IMR-90 (cell line): ENCODE measurements around the gene DDX19B. TPM values are rescaled to one million over a fixed set of nuclear protein-coding genes. Genes with fewer than 3 reads are reported as not detected.
"Not testable (repeated sequence)": the region's sequence is repeated elsewhere in the genome, so short reads cannot be mapped to it uniquely, and the experiment has no call there.

ENCODE experiments used
- ATAC-seq: fragments of 200-7000 bp; cut with Tn5 transposase; 2 replicates; pipeline ENCODE4 v1.9.1; 2020; ENCODE audit warnings: low read depth, mild to moderate bottlenecking, moderate library complexity
- BruUV-seq: library from RNA; stranded (reverse); fragments of 400-500 nt; replicated peaks from 2 replicates; lab custom pipeline; 2021; lab: Mats Ljungman, UMichigan
- CTCF ChIA-PET: fragments of 300-600 bp; formaldehyde crosslinking; extraction: SDS; loops from one replicate; lab custom pipeline; 2021; ENCODE audit warnings: antibody characterized with exemption; lab: Yijun Ruan, JAX
- POLR2A ChIA-PET: fragments of 300-600 bp; sonication (Branson Sonifier 250); formaldehyde crosslinking; loops from one replicate; lab custom pipeline; 2022; ENCODE audit warnings: antibody characterized with exemption; ENCODE audit not compliant: unreplicated experiment; lab: Charles Lee
- DNase-seq: peaks from one replicate; pipeline ENCODE4 v3.0.0; 2013
- H2AFZ ChIP-seq: replicated peaks from 2 replicates; pipeline ENCODE3; 2013; ENCODE audit warnings: low read length, mild to moderate bottlenecking; ENCODE audit not compliant: poor library complexity
- H2AK5ac ChIP-seq: 2 replicates; pipeline ENCODE4 v1.6.1; 2013; ENCODE audit warnings: low read depth, low read length, inconsistent platforms
- H2AK9ac ChIP-seq: replicated peaks from 2 replicates; pipeline ENCODE3; 2013; ENCODE audit warnings: mild to moderate bottlenecking, low read depth, low read length, moderate library complexity; ENCODE audit not compliant: poor library complexity
- H2BK120ac ChIP-seq: 2 replicates; pipeline ENCODE4 v1.6.1; 2013; ENCODE audit warnings: low read depth, low read length, inconsistent platforms
- H2BK15ac ChIP-seq: 3 replicates; pipeline ENCODE4 v1.6.1; 2013; ENCODE audit warnings: low read depth, low read length, inconsistent platforms
- H2BK20ac ChIP-seq: 2 replicates; pipeline ENCODE4 v1.6.1; 2013; ENCODE audit warnings: low read depth, mild to moderate bottlenecking, inconsistent platforms, low read length, moderate library complexity
- H2BK5ac ChIP-seq: 2 replicates; pipeline ENCODE4 v1.6.1; 2013; ENCODE audit warnings: mild to moderate bottlenecking, low read depth, low read length, inconsistent platforms; ENCODE audit not compliant: poor library complexity, severe bottlenecking
- H3K14ac ChIP-seq: replicated peaks from 2 replicates; pipeline ENCODE4 v1.6.1; 2013; ENCODE audit warnings: low read depth, low read length, inconsistent platforms
- H3K18ac ChIP-seq: 2 replicates; pipeline ENCODE4 v1.6.1; 2013; ENCODE audit warnings: low read depth, low read length, control low read depth
- H3K23ac ChIP-seq: 2 replicates; pipeline ENCODE4 v1.6.1; 2013; ENCODE audit warnings: low read depth, low read length, inconsistent platforms
- H3K27ac ChIP-seq: 2 replicates; pipeline ENCODE4 v1.5.1; 2013; ENCODE audit warnings: mild to moderate bottlenecking, control low read depth, low read length; ENCODE audit not compliant: insufficient read depth
- H3K27me3 ChIP-seq: 2 replicates; pipeline ENCODE4 v1.6.1; 2013; ENCODE audit warnings: low read length; ENCODE audit not compliant: control insufficient read depth, insufficient read depth
- H3K36me3 ChIP-seq: 2 replicates; pipeline ENCODE4 v1.6.1; 2013; ENCODE audit warnings: low read length, mixed read lengths; ENCODE audit not compliant: control insufficient read depth, insufficient read depth
- H3K4ac ChIP-seq: 2 replicates; pipeline ENCODE4 v1.6.1; 2013; ENCODE audit warnings: low read depth, low read length, inconsistent platforms
- H3K4me1 ChIP-seq: 2 replicates; pipeline ENCODE4 v1.6.1; 2013; ENCODE audit warnings: low read length, mixed read lengths; ENCODE audit not compliant: control insufficient read depth, insufficient read depth
- H3K4me2 ChIP-seq: 2 replicates; pipeline ENCODE4 v1.6.1; 2013; ENCODE audit warnings: low read depth, mild to moderate bottlenecking, control low read depth, low read length, moderate library complexity
- H3K4me3 ChIP-seq: 2 replicates; pipeline ENCODE4 v1.5.1; 2013; ENCODE audit warnings: low read depth, mild to moderate bottlenecking, control low read depth, low read length, moderate library complexity; ENCODE audit not compliant: insufficient read depth
- H3K56ac ChIP-seq: 2 replicates; pipeline ENCODE4 v1.6.1; 2013; ENCODE audit warnings: low read length, inconsistent platforms; ENCODE audit not compliant: insufficient read depth; ENCODE audit errors: extremely low read depth
- H3K79me1 ChIP-seq, 2 experiments: 2 replicates each; pipeline ENCODE4 v1.6.1; 2013; ENCODE audit warnings: low read length in 2 of 2, inconsistent platforms in 1 of 2, low read depth in 1 of 2
- H3K9ac ChIP-seq: 2 replicates; pipeline ENCODE4 v1.6.1; 2013; ENCODE audit warnings: low read depth, low read length, control low read depth
- H3K9me1 ChIP-seq: 2 replicates; pipeline ENCODE4 v1.6.1; 2013; ENCODE audit warnings: low read length, inconsistent platforms; ENCODE audit not compliant: insufficient read depth
- H3K9me3 ChIP-seq: 2 replicates; pipeline ENCODE4 v1.6.1; 2013; ENCODE audit warnings: low read length; ENCODE audit not compliant: control insufficient read depth, insufficient read depth
- H4K20me1 ChIP-seq: 2 replicates; pipeline ENCODE4 v1.6.1; 2013; ENCODE audit warnings: low read length, inconsistent platforms; ENCODE audit not compliant: insufficient read depth
- H4K5ac ChIP-seq: 2 replicates; pipeline ENCODE4 v1.6.1; 2013; ENCODE audit warnings: mild to moderate bottlenecking, low read depth, low read length, control low read depth
- H4K8ac ChIP-seq, 2 experiments: 2 replicates each; pipeline ENCODE4 v1.6.1; 2013; ENCODE audit warnings: low read depth in 2 of 2, low read length in 2 of 2, control low read depth in 1 of 2, inconsistent platforms in 1 of 2
- H4K91ac ChIP-seq: 2 replicates; pipeline ENCODE4 v1.6.1; 2013; ENCODE audit warnings: low read depth, low read length, inconsistent platforms; ENCODE audit not compliant: insufficient read depth
- FOS ChIP-seq: fragments of 150-350 bp; IDR thresholded peaks from 2 replicates; pipeline ENCODE4 v1.6.1; 2016; ENCODE audit warnings: low read depth, low read length
- RAD21 ChIP-seq: IDR thresholded peaks from 2 replicates; pipeline ENCODE4 v1.6.1; 2012; ENCODE audit warnings: low read length, improper control_type of control experiment
- SMC3 ChIP-seq: fragments of 150-350 bp; IDR thresholded peaks from 2 replicates; pipeline ENCODE4 v1.6.1; 2016; ENCODE audit warnings: low read depth, mild to moderate bottlenecking, antibody characterized with exemption, low read length, moderate library complexity
- WGBS, 2 experiments: methylation state at CpG; one replicate each; pipeline versions ENCODE4 v1.1.5 to v1.1.7; 2013; ENCODE audit warnings: missing lambda C conversion rate in 2 of 2; ENCODE audit not compliant: insufficient read length in 1 of 2; ENCODE audit errors: extremely low coverage in 2 of 2; 5-methylcytosine and 5-hydroxymethylcytosine counted together
- dilution Hi-C: fragments of 300-500 bp; cut with HindIII; formaldehyde crosslinking; loops from one replicate; pipeline ENCODE4 v1.14.3; 2018; ENCODE audit warnings: low sequenced_read_pairs; ENCODE audit not compliant: unreplicated experiment
- in situ Hi-C: fragments of 300-500 bp; cut with MboI; formaldehyde crosslinking; loops from 3 replicates; pipeline ENCODE4 v1.14.3; 2019; ENCODE audit warnings: low sequenced_read_pairs, inconsistent platforms, mixed read lengths
- intact Hi-C: fragments of 100-400 bp; cut with micrococcal nuclease; formaldehyde crosslinking; loops from 2 replicates; pipeline ENCODE4 v1.10.0; 2022
- polyA plus RNA-seq, 3 experiments: library from polyadenylated mRNA; depleted of rRNA; stranded (reverse); fragments of >200 nt; gene quantifications; 2 replicates each; pipeline ENCODE4 v1.2.3, GENCODE V29; 2012; ENCODE audit warnings: low replicate concordance in 1 of 3
- total RNA-seq: library from RNA; depleted of rRNA; stranded (reverse); fragments of >200 nt; gene quantifications from 2 replicates; pipeline ENCODE4 v1.2.3, GENCODE V29; 2012
- TF ChIP-seq, protein P1 (sequence below): conservative IDR thresholded peaks from 2 replicates; pipeline ENCODE4 v1.5.1; 2012; ENCODE audit warnings: mild to moderate bottlenecking, low read depth, low read length, improper control_type of control experiment

Gene DDX19B
- total and polyA plus RNA-seq, 2 of the 4 experiments (the other 2 are of a cell fraction) = 33.3 to 41.0 TPM

- DNase-seq (peak; percentile 55), ATAC-seq (peak; percentile 88)
- ChIA-PET CTCF (interaction anchor here (0.6 to 1.3 kb wide), 3 partner anchors 10 to 24 kb away, joined by 3 to 4 read pairs (median 4); no protein-coding TSS in a partner anchor), POLR2A (no interaction called here)
- H3K56ac ChIP-seq = no peak overlapping the region
- no peak overlapping the region for H3K9ac ChIP-seq
- no peaks in the 10 kb centered on the region for H3K9me3 ChIP-seq
- H4K20me1 ChIP-seq = peaks cover 25% of the 10 kb centered on the region; the same call in 1 of the 2 replicates
- dilution Hi-C loops = no loop called here
- H4K5ac ChIP-seq = no peak overlapping the region
- no peak overlapping the region for H2AFZ ChIP-seq
- no peak overlapping the region for H2BK120ac ChIP-seq
- H3K4me3 ChIP-seq = no peak overlapping the region
- H2BK20ac ChIP-seq = no peak overlapping the region
- H3K23ac ChIP-seq = no peak overlapping the region
- H2BK5ac ChIP-seq = no peak overlapping the region
- no peaks in the 10 kb centered on the region for H3K27me3 ChIP-seq
- no peaks in the 10 kb centered on the region for H3K4me1 ChIP-seq
- no peaks in the 10 kb centered on the region for H3K9me1 ChIP-seq
- in situ Hi-C loops = no loop called here
- no peak overlapping the region for H2AK5ac ChIP-seq
- peaks cover 79% of the 10 kb centered on the region for H3K36me3 ChIP-seq
- no peak overlapping the region for H4K91ac ChIP-seq
- intact Hi-C loops = no loop called here
- no TSS peak for BruUV-seq
- 71% methylated on average over 4 of the region's 6 CpGs; no CpG with 5 or more reads in 1 of the 2 experiments for WGBS, 2 experiments
- no peak overlapping the region for H2AK9ac ChIP-seq
- no peak overlapping the region for H3K4me2 ChIP-seq
- H3K79me1 ChIP-seq = peaks cover 0 to 15% of the 10 kb centered on the region in 2 experiments; a peak in 2 of 4 replicates
- H3K4ac ChIP-seq = no peak overlapping the region
- TF ChIP-seq SMC3 = peak; percentile 49; the same call in 1 of the 2 replicates
- TF ChIP-seq RAD21 = peak; percentile 47
- TF ChIP-seq, protein P1, sequence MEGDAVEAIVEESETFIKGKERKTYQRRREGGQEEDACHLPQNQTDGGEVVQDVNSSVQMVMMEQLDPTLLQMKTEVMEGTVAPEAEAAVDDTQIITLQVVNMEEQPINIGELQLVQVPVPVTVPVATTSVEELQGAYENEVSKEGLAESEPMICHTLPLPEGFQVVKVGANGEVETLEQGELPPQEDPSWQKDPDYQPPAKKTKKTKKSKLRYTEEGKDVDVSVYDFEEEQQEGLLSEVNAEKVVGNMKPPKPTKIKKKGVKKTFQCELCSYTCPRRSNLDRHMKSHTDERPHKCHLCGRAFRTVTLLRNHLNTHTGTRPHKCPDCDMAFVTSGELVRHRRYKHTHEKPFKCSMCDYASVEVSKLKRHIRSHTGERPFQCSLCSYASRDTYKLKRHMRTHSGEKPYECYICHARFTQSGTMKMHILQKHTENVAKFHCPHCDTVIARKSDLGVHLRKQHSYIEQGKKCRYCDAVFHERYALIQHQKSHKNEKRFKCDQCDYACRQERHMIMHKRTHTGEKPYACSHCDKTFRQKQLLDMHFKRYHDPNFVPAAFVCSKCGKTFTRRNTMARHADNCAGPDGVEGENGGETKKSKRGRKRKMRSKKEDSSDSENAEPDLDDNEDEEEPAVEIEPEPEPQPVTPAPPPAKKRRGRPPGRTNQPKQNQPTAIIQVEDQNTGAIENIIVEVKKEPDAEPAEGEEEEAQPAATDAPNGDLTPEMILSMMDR = peak; percentile 51
- no peak for TF ChIP-seq FOS
- no peak overlapping the region for H4K8ac ChIP-seq
- no peak overlapping the region for H3K27ac ChIP-seq
- H3K18ac ChIP-seq = no peak overlapping the region
- H3K14ac ChIP-seq = no peak overlapping the region
- no peak overlapping the region for H2BK15ac ChIP-seq
Observed at GRCh38 chr16:70267516-70267915, 31.5 kb upstream of the DDX19B start.

DNA sequence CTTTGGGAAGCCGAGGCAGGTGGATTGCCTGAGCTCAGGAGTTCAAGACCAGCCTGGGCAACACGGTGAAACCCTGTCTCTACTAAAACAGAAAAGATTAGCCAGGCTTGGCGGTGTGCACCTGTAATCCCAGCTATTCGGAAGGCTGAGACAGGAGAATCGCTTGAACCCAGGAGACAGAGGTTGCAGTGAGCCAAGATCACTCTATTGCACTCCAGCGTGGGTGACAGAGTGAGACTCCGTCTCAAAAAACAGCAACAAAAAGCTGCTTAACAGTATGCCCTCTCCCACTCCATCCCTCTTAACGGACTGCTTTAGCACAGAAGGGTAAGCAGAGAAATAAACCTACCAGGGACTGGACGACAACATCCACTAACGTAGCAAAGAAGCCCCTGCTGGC is 31.1 kb upstream of the DDX19B start:
- H3K14ac ChIP-seq, H3K56ac ChIP-seq, DNase-seq, H3K23ac ChIP-seq, H3K27me3 ChIP-seq, H3K9me1 ChIP-seq, H2BK5ac ChIP-seq, H3K18ac ChIP-seq, H2AK5ac ChIP-seq, H2AK9ac ChIP-seq, H3K9ac ChIP-seq, H4K5ac ChIP-seq, POLR2A ChIA-PET, H4K91ac ChIP-seq, H2BK15ac ChIP-seq, BruUV-seq, H3K9me3 ChIP-seq, H4K8ac ChIP-seq, H2AFZ ChIP-seq, H3K4me3 ChIP-seq, in situ Hi-C loops, H3K4ac ChIP-seq, H3K4me2 ChIP-seq, intact Hi-C loops, ATAC-seq, H3K4me1 ChIP-seq, H2BK120ac ChIP-seq, dilution Hi-C loops, H2BK20ac ChIP-seq, H3K27ac ChIP-seq: not testable (repeated sequence)
- peaks cover 23% of the 10 kb centered on the region; the same call in 1 of the 2 replicates for H4K20me1 ChIP-seq
- CTCF ChIA-PET = interaction anchor here (0.6 to 1.3 kb wide), 3 partner anchors 11 to 23 kb away, joined by 3 to 4 read pairs (median 4); no protein-coding TSS in a partner anchor
- H3K79me1 ChIP-seq = peaks cover 0 to 15% of the 10 kb centered on the region in 2 experiments; a peak in 3 of 4 replicates
- 87% methylated on average over 5 of the region's 10 CpGs; no CpG with 5 or more reads in 1 of the 2 experiments for WGBS, 2 experiments
- peaks cover 80% of the 10 kb centered on the region for H3K36me3 ChIP-seq
